Ovary (tissue), 9 donors: ENCODE measurements around the gene CD300C. TPM values are rescaled to one million over a fixed set of nuclear protein-coding genes. Genes with fewer than 3 reads are reported as not detected.

Experiments used
- DNase-seq, 5 donors: peaks; one replicate each; pipeline ENCODE4 v3.0.0-alpha.2; 2019 to 2020
- H3K27ac ChIP-seq, 2 donors: fragments of 200-600 bp; one replicate each; pipeline versions ENCODE4 v1.5.1 to v1.8.0; 2019 to 2022
- H3K27me3 ChIP-seq: fragments of 200-600 bp; one replicate; pipeline ENCODE4 v1.8.0; 2022
- H3K36me3 ChIP-seq: fragments of 200-600 bp; sonication (generic); one replicate; pipeline ENCODE4 v1.5.1; 2019
- H3K4me1 ChIP-seq: one replicate; pipeline ENCODE4 v1.8.1; 2013; ENCODE audit warnings: mild to moderate bottlenecking, moderate library complexity; ENCODE audit not compliant: insufficient read depth
- H3K4me3 ChIP-seq: fragments of 200-600 bp; sonication (generic); one replicate; pipeline ENCODE4 v1.5.1; 2017
- H3K9me3 ChIP-seq, 2 donors: fragments of 200-600 bp in 1 of 2; sonication (generic) in 1 of 2; one replicate each; pipeline versions ENCODE4 v1.5.1 to v1.8.1; 2013 to 2019; ENCODE audit warnings: mild to moderate bottlenecking in 1 of 2, moderate library complexity in 1 of 2
- EP300 ChIP-seq: sonication (generic); formaldehyde crosslinking; IDR thresholded peaks from one replicate; pipeline ENCODE4 v1.6.1; 2017; ENCODE audit warnings: antibody characterized with exemption
- POLR2A ChIP-seq: fragments of 450-650 bp; IDR thresholded peaks from one replicate; pipeline ENCODE4 v1.6.1; 2017; ENCODE audit warnings: antibody characterized with exemption, mild to moderate bottlenecking, moderate library complexity
- WGBS, 3 donors: extraction: QIAGEN DNeasy Blood & Tissue Kit in 1 of 3; methylation state at CpG; one replicate each; pipeline versions ENCODE4 v1.1.5 to v1.1.7; 2013 to 2017; 5-methylcytosine and 5-hydroxymethylcytosine counted together
- intact Hi-C, 4 donors: fragments of 100-400 bp; cut with DNase I; formaldehyde crosslinking; loops; one replicate each; pipeline versions ENCODE4 v1.11.0 to v1.15.1; 2022 to 2023
- polyA plus RNA-seq, 2 donors: library from polyadenylated mRNA; stranded (reverse); fragments of 200-250 nt in 1 of 2; fragments of 350-450 nt in 1 of 2; fragmentation: Illumina TruSeq in 1 of 2; extraction: RNeasy Lipid Tissue Mini Kit (QIAGEN cat#74804) in 1 of 2; gene quantifications; one replicate each; pipeline ENCODE4 v1.2.3, GENCODE V29; 2013 to 2014
- total RNA-seq, 7 donors: library from RNA; depleted of rRNA in 2 of 7; stranded (reverse); fragments of >200 nt in 2 of 7; fragmentation: NEBNext Ultra II Directional in 3 of 7; extraction: Animal tissue kit (Norgen Biotek cat#: 25700) in 3 of 7; gene quantifications; one replicate each; pipeline versions ENCODE4 v1.1.0 to v1.2.4, GENCODE V29; 2016 to 2023
- TF ChIP-seq, protein P1 (sequence below), 3 donors: fragments of 450-650 bp in 2 of 3; fragments of 200-600 bp in 1 of 3; IDR thresholded peaks; one replicate each; pipeline versions ENCODE4 v1.5.1 to v1.8.0; 2016 to 2022; ENCODE audit warnings: antibody characterized with exemption in 3 of 3, mild to moderate bottlenecking in 1 of 3
- donor health status: DM: no; HTN: no; CAD: no; lungs with moderate emphysema.
- donor health status: DM: no; HTN: no; CAD: no.
- donor health status: Bipolar disorder and iron deficiency.
- donor health status: DM: yes; HTN: yes; CAD: no.
- donor health status: DM: no; HTN: no; CAD: no.
- donor health status: DM: yes; HTN: yes; CAD: no.

Gene CD300C
- total and polyA plus RNA-seq, 9 donors: 0.18 to 1.6 (median 0.46) TPM; not detected in 1

DNA sequence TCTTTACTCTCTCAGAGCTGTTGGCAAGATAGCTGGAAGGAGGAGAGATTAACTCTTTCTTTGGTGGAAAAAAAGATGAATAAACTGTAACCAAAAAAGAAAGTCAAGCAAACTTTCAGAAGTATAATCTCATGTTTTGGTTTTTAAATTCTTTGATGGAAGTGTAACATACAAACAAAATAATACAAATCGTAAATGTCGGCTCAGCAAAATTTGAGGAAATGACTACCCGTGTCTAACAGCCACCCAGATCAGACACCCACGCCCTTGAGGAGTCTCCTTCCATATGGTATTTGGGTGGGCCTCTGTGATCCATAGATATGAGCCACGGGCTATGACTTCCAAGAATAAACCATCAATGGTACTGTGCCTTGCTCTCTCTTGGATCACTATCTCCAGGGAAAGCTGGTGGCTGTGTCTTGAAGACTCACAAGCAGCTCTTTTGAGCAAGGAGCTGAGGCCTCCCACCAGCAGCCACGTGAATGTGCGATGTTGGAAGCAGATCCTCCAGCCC, 9.6 kb upstream of the CD300C start:
- Histone ChIP-seq H3K4me3 (no peak overlapping the region), H3K27me3 (no peaks in the 10 kb centered on the region), H3K36me3 (no peaks in the 10 kb centered on the region), H3K4me1 (no peaks in the 10 kb centered on the region), H3K9me3 (no peaks in the 10 kb centered on the region), H3K27ac (no peak overlapping the region)
- 52 to 67% (median 62%) methylated on average over 7 of the region's 7 CpGs for WGBS, 3 donors
- intact Hi-C loops: loop anchor here in 1 of 4 donors (10.0 kb wide), 1 partner anchor 59 kb away; no protein-coding TSS in a partner anchor
- DNase-seq: no peak
- TF ChIP-seq POLR2A (no peak), EP300 (no peak)
- TF ChIP-seq, protein P1, sequence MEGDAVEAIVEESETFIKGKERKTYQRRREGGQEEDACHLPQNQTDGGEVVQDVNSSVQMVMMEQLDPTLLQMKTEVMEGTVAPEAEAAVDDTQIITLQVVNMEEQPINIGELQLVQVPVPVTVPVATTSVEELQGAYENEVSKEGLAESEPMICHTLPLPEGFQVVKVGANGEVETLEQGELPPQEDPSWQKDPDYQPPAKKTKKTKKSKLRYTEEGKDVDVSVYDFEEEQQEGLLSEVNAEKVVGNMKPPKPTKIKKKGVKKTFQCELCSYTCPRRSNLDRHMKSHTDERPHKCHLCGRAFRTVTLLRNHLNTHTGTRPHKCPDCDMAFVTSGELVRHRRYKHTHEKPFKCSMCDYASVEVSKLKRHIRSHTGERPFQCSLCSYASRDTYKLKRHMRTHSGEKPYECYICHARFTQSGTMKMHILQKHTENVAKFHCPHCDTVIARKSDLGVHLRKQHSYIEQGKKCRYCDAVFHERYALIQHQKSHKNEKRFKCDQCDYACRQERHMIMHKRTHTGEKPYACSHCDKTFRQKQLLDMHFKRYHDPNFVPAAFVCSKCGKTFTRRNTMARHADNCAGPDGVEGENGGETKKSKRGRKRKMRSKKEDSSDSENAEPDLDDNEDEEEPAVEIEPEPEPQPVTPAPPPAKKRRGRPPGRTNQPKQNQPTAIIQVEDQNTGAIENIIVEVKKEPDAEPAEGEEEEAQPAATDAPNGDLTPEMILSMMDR (IDR thresholded peaks at IDR 0.05): no peak

DNA sequence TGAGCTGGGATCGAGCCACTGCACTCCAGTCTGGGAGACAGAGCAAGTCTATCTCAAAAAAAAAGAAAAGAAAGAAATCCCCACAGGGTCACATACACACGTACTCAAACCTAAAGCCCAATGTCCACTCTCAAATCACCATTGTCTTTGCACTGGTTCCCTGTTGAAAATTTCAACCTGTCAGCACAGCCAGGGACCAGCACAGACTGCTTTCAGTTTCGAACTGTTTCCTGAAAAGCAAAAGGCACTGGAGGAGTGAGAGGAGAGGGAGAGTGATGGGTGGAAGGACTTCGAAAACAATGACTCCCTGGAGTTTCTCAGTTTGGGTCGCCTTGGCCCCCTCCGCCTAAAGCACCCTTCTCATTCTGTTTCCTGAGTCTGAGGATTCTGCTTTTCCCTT, 9.0 kb upstream of the CD300C start:
- no peak overlapping the region for H3K4me3 ChIP-seq
- 30 to 53% (median 41%) methylated on average over 6 of the region's 6 CpGs for WGBS, 3 donors
- no peaks in the 10 kb centered on the region for H3K27me3 ChIP-seq
- intact Hi-C loops: loop anchor here in 1 of 4 donors (10.0 kb wide), 1 partner anchor 60 kb away; no protein-coding TSS in a partner anchor
- no peaks in the 10 kb centered on the region for H3K36me3 ChIP-seq
- no peaks in the 10 kb centered on the region for H3K9me3 ChIP-seq
- no peak for DNase-seq
- H3K4me1 ChIP-seq: no peaks in the 10 kb centered on the region
- no peak overlapping the region for H3K27ac ChIP-seq
- TF ChIP-seq POLR2A (no peak), EP300 (no peak)
- TF ChIP-seq, protein P1 (IDR thresholded peaks at IDR 0.05): no peak

DNA sequence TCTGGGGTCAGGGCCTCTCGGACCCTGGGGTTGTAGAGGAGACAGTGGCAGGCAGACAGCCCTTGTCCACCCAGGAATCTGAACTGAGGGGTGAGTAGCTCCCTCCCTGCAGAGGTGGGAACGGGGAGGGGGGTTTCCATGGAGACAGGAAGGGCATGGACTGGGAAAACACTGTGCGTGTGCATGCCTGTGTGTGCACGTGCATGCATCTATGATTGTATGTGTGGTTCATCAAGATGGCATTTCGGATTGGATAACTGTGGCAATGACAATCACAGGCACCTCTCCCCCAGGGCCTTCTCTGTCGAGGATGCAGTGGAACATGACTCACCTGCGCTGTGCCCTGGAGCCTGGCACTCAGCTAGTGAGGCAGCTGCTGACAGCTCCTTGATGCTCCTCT, 6.1 kb upstream of the CD300C start:
- no peaks in the 10 kb centered on the region for H3K27me3 ChIP-seq
- no peak overlapping the region for H3K4me3 ChIP-seq
- intact Hi-C loops: loop anchor here in 1 of 4 donors (10.0 kb wide), 1 partner anchor 63 kb away; no protein-coding TSS in a partner anchor
- DNase-seq: no peak
- no peak overlapping the region for H3K27ac ChIP-seq
- H3K4me1 ChIP-seq: no peaks in the 10 kb centered on the region
- TF ChIP-seq POLR2A: no peak
- no peaks in the 10 kb centered on the region for H3K9me3 ChIP-seq
- 39 to 49% (median 43%) methylated on average over 7 of the region's 7 CpGs for WGBS, 3 donors
- H3K36me3 ChIP-seq: no peaks in the 10 kb centered on the region

DNA sequence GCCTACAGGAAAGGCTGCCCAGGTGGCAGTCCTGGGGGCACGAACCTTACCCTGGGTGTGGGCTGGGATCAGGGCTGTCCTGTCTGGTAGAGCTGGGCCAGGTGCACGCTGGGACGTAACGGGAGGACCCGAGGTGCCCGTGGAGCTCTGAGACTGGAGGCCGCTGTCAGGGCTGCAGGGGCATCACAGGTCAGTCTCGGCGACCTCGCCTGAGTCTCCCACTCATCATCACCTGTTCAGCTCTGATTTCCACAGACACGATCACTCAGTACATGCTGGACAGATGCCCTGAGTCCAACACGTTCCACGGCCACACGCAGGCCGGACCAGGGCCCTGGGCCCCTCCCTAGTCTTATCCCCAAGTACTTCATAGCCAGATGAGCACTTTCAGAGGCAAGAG, 4.7 kb upstream of the CD300C start:
- no peaks in the 10 kb centered on the region for H3K9me3 ChIP-seq
- H3K4me1 ChIP-seq: no peaks in the 10 kb centered on the region
- no peaks in the 10 kb centered on the region for H3K36me3 ChIP-seq
- no peak overlapping the region for H3K4me3 ChIP-seq
- WGBS, 3 donors: 63 to 83% (median 69%) methylated on average over 10 to 15 of the region's 15 CpGs
- TF ChIP-seq EP300 (no peak), POLR2A (no peak)
- TF ChIP-seq, protein P1 (IDR thresholded peaks at IDR 0.05): no peak
- DNase-seq: no peak
- H3K27ac ChIP-seq: no peak overlapping the region
- no peaks in the 10 kb centered on the region for H3K27me3 ChIP-seq
- intact Hi-C loops: loop anchor here in 1 of 4 donors (10.0 kb wide), 1 partner anchor 64 kb away; no protein-coding TSS in a partner anchor

DNA sequence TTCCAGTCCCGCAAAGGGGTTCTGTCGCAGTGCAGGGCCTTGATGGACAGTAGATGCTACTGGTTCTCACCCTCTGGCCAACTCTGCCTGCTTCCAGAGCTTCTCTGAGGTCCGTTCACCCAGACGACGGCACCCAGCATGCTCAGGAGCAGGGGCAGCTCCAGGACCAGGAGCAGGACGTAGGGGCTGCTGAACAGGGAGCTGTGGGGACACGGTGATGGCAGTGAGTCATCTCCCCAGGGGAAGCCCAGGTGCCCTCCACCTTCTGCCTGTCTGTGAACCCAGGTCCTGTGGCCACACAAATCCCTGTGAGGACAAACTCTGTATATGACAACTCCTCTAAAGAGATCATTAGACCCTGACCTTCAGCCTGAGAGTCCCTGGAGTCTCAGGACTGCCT, 3.4 kb upstream of the CD300C start:
- Histone ChIP-seq H3K4me1 (no peaks in the 10 kb centered on the region), H3K27ac (no peak overlapping the region), H3K4me3 (no peak overlapping the region), H3K36me3 (no peaks in the 10 kb centered on the region), H3K9me3 (no peaks in the 10 kb centered on the region), H3K27me3 (no peaks in the 10 kb centered on the region)
- 64 to 86% (median 65%) methylated on average over 7 of the region's 7 CpGs for WGBS, 3 donors
- intact Hi-C loops: no loop called here
- no peak for DNase-seq
- TF ChIP-seq EP300 (no peak), POLR2A (no peak)
- TF ChIP-seq, protein P1 (IDR thresholded peaks at IDR 0.05): no peak
